Muscle of arm (tissue), 14 donors: ENCODE measurements around the gene PJVK. TPM values are rescaled to one million over a fixed set of nuclear protein-coding genes. Genes with fewer than 3 reads are reported as not detected.
"Not testable (repeated sequence)": the region's sequence is repeated elsewhere in the genome, so short reads cannot be mapped to it uniquely, and the experiment has no call there.

Experiments used
- DNase-seq: peaks from one replicate; pipeline ENCODE4 v3.0.0-alpha.2; 2013
- long read RNA-seq, 11 donors: transcript quantifications; one replicate each; lab custom pipeline, GENCODE V29; 2026
- polyA plus RNA-seq, 12 donors: library from polyadenylated mRNA; unstranded; fragments of 120-200 nt; gene quantifications; one replicate each; pipeline ENCODE4 v1.2.1, GENCODE V29; 2013; ENCODE audit not compliant: insufficient read length in 12 of 12

Gene PJVK
- 10 to 100 TPM in 3 of 12 donors, 1 to 10 TPM in 8, not detected in 1; 2.7 to 15.1 (median 6.8) TPM for polyA plus RNA-seq
- long read RNA-seq, donor 1 = 0 reads
- long read RNA-seq, donor 2 = 0 reads
- long read RNA-seq, donor 3 = 0 reads
- long read RNA-seq, donor 4 = 0 reads
- long read RNA-seq, donor 5 = 0 reads
- long read RNA-seq, donor 6, partial matches to known transcripts = 0 of 1 reads
- long read RNA-seq, donor 6, other reads (novel, unspliced or antisense) = 0 of 1 reads
- long read RNA-seq, donor 7, partial matches to known transcripts = 0 of 15 reads
- long read RNA-seq, donor 7, other reads (novel, unspliced or antisense) = 15 of 15 reads
- long read RNA-seq, donor 8 = 0 reads
- long read RNA-seq, donor 9, partial matches to known transcripts = 0 of 1 reads
- long read RNA-seq, donor 9, other reads (novel, unspliced or antisense) = 0 of 1 reads
- long read RNA-seq, donor 10 = 0 reads
- long read RNA-seq, donor 11, partial matches to known transcripts = 0 of 1 reads
- long read RNA-seq, donor 11, other reads (novel, unspliced or antisense) = 0 of 1 reads

DNA sequence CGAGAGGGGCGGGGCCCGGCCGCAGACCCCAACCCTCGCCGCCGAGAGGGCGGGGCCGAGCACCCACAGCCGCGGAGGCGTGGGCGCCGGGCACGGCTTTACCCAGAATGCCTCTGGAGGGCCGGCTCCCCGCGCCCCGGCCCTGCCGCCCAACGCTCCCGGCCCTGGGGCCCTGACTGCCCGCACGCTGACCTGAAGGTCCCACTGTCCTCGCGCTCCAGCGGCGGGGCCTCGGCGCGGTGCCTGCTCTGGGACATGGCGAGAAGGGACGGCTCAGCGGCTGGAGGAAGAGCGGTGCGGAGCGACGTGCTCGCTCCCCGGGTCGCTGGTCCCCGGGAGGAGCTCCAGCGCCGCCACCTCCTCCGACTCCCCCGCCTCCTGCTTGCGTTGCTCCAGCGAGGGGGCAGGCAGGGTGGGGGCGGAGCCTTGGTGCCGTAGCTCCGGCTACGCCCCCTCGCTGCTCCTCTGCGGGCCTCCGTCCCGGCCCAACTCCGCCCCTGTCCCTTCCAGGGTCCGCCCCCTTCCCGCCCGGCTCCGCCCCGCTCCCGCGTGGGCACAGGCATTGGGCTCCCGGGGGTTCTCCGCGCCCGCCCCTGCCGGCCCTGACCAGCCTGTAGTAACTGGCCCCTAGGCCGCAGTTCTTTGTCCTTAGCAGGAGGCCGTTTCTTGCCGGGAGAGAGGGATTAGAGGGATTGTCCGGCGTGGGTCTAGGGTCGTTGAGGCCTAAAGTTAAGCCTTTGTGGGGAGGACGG, at the start of gene PJVK, which contains the start of gene PRKRA:
PJVK (plus strand) TSS at position 605 of the 752 bp plus-strand sequence. CDS start 2,032 bp downstream, outside the sequence.
PRKRA (minus strand) TSS at position 402 of the 752 bp plus-strand sequence; CDS start at position 257, 145 bp downstream.
- DNase-seq = peak; percentile 98

- DNase-seq = no peak
Measured at GRCh38 chr2:178401994-178402437, 49.2 kb upstream of the PJVK start.

DNA sequence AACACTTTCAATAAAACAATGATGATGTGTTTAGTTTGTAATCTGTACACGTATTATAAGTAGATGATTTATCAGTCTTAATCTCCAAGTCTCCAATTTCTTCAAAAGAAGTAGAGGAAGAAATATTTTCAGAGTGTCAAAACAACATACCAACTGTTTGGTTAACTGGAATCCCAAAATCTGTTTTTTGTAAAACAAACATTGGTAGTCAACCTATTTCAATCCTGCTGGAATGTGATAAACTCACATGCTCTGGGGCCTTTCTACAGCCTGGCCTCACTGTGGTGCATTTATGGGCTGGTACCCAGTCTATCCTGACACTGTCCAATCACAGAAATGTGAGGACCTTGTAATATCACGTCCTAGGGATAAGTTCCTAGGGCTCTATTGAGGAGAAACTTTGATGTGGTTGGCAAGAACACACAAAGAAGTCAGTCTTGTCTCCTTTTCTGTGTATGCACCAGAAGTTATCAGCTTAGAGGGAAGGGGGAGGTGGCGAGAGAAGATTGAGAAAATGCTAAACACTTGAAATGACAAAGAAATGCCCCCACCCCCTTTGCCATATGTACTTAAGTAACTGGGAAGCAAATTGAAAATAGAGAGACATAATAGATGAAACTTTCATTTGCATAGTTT, 47.4 kb upstream of the PJVK start:
- DNase-seq = no peak

DNA sequence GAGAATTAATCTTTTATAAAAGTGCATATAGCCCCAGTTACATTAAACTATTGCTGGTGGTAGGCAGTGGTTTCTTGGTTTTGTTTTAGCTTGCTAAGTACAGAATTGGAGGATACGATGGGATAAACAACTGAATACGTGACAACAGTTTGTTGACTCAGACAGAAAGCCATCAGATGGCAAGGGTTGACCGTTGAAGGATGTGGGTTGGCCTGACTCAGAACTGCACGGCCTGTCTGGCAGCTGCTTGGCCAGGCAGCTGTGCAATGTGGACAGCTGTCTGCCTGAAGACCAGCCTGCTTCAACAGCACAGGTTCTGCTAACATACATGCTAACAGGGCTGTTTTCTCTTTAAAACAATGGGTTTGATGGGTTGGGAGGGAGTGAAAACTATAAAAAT, 46.8 kb upstream of the PJVK start:
- peak; percentile 31 for DNase-seq

DNA sequence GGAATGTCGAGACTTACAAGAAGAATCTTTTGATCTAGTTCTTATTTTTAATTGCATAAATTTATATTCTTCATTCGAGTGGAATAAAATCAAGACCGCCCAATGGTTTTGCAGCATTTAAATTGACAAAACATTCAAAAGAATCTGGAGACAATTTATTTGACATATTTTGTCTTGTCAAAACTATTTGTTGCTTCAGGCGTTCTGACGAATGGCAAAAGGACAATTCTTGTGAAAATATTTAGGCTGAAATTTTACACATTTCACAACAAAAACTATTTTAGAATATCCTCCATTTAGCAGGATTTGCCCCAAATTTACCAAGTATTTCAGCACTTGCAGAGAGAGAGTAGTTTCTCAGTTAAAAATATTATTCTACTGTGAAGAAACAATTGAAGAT, 41.9 kb upstream of the PJVK start:
- DNase-seq = no peak

- no peak for DNase-seq
Measured at GRCh38 chr2:178412047-178412446, 39.1 kb upstream of the PJVK start.

DNA sequence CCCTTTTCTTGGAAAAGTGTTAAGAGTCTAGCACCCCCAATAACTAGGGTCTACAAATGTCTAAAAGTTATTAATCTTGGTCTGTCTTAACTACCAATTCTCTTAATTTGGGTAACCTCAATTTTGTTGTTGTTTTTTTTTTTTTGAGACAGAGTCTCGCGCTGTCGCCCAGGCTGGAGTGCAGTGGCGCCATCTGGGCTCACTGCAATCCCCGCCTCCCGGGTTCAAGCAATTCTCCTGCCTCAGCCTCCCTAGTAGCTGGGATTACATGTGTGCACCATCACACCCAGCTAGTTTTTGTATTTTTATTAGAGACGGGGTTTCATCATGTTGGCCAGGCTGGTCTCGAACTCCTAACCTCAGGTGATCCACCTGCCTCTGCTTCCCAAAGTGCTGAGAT, 38.7 kb upstream of the PJVK start:
- not testable (repeated sequence) for DNase-seq

- peak; percentile 79 for DNase-seq
Measured at GRCh38 chr2:178413472-178414265, 37.5 kb upstream of the PJVK start.

DNA sequence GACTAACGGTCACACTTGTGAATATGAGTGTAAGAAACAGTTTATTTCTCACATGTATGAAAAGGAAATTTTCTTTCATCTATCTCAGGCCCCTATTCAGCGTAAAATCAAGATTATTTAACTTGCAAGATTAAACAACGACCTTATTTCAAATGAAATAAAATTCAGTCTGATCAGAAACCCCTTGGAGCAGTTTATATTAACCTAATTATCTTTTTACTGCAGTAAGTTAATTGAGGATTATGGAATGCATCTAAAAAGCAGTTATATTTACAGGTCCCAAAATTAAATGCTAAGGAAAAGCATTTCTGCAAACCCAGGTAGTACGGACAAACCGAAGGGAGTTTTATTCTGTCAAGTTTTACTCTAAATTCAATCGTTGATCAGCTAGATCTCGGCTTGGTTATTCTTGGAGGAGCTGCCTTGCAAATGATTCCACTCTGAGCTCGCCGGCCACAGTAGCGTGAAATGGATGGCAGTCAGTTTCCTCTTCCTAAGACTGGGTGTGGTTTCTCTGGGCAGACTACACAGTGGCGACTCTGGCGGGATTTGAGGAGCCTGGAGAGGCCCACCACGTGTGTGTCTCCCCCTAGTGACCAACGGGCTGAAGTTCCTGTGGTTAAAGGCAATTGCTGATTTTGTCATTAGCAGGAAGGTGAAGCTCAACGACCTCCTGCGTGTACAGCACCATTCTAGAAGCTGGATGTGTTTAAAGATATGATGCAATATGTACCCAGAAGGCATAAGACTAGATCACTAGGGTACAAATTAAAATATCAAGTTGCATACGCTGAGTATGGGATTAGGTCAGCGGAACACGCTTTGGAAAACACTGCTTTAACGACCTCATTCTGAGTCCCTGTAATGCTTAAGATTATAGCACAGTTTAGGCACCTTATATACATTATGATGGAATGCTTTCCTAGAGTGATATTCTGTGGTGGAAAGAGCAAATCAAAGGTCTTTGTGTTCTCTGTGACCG, 36.6 kb upstream of the PJVK start:
- DNase-seq = peak; percentile 91

GRCh38 chr2:178415979-178416378, 35.2 kb upstream of the PJVK start:
- no peak for DNase-seq

GRCh38 chr2:178417916-178418315, 33.3 kb upstream of the PJVK start:
- no peak for DNase-seq

GRCh38 chr2:178418426-178418825, 32.8 kb upstream of the PJVK start:
- DNase-seq = no peak

DNA sequence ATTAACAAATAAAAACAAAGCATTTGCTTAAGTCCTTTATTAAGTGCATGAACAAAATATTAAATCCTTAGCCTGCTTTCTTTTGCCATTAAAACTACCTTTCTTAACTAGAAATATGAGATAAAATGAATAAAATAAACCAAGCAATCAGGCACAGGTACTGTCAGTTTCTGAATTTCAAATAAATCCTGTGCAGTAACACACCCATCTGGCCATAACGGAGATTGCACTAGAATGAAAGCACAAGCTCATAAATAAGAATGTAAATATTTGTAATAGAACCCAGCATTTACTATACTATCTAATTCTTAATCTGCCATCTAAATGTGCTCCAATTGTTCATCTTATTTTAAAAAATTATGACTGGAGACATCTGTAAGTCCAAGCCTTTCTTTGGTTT, 32.1 kb upstream of the PJVK start:
- DNase-seq = no peak

DNA sequence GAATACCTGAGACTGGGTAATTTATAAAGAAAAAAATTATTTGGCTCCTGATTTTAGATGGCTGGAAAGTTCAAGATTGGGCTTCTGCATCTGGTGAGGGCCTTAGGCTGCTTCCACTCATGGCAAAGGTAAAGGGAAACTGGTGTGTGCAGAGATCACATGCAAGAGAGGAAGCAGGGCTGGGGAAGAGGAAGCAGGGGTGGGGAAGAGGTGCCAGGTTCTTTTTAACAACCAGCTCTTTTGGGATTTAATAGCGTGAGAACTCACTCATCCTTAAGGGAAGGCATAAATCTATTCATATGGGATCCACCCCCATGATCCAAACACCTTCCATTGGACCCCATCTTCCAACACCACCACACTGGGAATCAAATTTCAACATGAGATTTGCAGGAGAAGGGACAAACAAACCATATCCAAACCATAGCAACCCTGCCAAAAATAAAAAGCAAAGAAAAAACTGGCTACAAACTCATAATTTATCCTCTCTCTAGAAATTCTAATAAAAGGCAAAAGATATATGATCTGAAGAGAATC, 30.6 kb upstream of the PJVK start:
- no peak for DNase-seq

GRCh38 chr2:178422097-178422496, 29.1 kb upstream of the PJVK start:
- no peak for DNase-seq

DNA sequence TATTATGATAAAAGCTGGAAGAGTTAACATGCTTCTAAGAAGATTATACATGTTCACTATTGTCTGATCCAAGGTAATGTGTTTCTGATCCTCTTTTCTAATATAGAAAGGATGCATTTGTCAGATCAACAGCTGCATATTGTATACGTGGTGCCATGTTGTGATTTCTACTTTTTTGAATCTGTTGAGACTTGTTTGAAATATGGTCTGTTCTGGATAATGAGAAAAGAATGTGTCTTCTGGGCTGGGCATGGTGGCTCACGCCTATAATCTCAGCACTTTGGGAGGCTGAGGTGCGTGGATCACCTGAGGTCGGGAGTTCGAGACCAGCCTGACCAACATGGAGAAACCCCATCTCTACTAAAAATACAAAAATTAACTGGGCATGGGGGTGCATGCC, 27.4 kb upstream of the PJVK start:
- not testable (repeated sequence) for DNase-seq

DNA sequence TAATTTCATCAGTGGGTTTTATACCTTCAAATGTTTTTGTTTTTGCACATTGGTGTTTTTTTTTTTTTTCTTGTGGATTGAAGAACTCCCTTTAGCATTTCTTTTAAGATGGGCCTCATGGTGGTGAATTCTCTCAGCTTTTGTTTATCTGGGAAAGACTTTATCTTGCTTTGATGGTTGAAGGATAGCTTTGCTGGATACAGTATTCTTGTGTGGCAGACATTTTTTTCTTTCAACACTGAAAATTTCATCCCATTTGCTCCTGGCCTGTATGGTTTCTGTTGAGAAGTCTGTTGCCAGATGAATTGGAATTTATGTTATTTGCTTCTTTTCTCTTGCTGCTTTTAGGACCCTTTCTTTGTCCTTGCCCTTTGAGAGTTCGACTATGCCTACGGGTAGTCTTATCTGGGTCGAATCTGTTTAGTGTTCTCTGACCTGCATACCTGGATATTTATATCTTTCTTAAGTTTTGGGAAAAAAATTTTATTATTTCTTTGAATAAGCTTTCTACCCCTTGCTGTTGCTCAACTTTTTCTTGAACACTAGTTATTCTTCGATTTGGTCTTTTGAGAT, 25.8 kb upstream of the PJVK start:
- DNase-seq = no peak

GRCh38 chr2:178426388-178426787, 24.8 kb upstream of the PJVK start:
- DNase-seq = no peak

DNA sequence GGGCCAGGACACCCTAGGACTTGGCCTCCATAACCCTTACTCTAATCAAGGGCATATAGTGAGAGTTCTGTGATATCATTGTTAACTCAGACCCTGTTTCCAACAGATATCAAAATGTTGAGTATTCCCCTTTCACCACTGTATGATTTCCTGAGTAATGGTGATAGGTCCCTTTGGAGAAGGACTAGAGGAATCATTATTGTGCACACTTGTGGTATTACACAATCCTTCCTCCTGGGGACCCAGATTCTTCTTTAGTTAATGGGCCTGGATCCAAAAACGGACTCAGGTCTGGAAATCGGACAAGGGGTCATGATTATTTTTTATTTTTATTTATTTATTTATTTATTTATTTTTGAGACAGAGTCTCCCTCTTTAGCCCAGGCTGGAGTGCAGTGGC, 23.7 kb upstream of the PJVK start:
- no peak for DNase-seq
